Raji (cell line): ENCODE results near the gene MYH11.

Source experiments
- POLR2A ChIP-seq: IDR thresholded peaks from 2 replicates; pipeline ENCODE4 v1.6.1; 2011; ENCODE audit warnings: low read depth, low read length, control low read depth; ENCODE audit not compliant: insufficient read depth

Gene MYH11

GRCh38 chr16:15856901-15857698 is at the start of gene MYH11:
Gene MYH11, minus strand, starts transcription at chr16:15857028. Its CDS starts 18,776 bp downstream, at chr16:15838252.
- TF ChIP-seq POLR2A, result no peak

DNA sequence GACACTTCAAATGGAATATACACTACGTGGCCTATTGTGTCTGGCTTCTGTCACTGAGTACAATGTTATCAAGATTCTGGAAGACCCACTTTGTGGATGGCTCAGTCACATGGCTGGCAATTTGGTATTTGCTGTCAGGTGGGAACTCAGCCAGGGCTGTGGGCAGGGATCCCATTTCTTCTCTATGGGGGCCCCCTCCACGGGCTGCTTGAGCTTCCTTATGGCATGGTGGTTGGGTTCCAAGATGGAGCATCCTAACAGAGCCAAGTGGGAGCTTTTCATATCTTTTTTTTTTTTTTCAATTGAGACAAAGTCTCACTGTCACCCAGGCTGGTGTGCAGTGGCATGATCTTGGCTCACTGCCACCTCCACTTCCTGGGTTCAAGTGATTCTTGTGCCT is 49.6 kb upstream of the MYH11 start:
- no peak for TF ChIP-seq POLR2A

DNA sequence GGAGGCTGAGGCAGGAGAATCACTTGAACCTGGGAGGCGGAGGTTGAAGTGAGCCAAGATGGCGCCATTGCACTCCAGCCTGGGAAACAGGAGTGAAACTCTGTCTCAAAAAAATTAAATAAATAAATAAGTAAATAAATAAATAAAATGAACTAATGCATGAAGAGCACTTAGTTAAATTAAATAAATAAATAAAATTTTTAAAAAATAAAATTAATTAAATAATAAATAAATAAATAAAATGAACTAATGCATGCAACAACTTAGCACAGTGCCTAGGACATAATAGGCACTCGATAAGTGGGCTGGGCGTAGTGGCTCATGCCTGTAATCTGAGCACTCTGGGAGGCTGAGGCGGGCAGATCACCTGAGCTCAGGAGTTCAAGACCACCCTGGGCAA is 47.1 kb upstream of the MYH11 start:
- no peak for TF ChIP-seq POLR2A

DNA sequence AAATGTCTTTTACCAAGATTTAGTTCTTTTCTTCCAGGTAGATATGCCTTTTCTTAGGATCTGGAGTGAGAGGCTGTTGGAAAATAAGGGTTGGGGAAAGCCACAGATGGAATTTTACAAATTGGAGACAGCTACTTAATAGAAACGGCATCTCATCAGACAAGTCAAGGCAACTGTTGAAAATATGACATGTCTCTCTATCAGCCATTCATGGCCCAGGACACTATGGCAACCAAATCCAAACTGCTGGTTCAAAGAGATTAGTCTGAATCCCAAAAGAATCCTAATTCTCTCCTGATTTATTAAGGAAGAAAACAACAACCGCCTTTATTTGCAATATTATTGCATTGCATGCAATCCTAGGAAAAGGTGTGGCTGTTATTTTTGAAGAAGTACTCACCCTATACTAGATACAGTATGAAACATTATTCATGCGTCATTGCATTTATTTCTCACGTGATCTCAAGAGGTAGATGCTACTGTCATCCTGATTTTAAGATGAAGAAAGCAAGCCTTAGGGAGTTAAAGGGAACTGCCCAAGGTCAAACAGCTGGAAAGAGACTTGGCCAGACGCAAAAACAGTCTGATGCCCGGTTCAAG is 44.2 kb upstream of the MYH11 start:
- no peak for TF ChIP-seq POLR2A

DNA sequence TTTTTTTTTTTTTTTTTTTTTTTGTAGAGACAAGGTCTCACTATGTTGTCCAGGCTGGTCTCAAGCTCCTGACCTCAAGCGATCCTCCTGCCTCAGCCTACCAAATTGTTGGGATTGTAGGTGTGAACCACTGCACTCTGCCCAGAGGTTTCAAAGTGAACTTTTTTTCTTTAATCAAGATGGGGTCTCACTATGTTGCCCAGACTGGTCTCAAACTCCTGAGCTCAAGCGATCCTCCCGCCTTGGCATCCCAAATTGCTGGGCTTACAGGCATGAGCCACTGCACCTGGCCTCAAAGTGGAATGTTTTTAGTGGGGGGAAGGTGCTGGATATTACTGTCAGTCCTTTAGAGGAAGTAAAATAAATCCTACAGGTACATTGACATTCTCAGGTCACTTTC is 43.5 kb upstream of the MYH11 start:
- no peak for TF ChIP-seq POLR2A

DNA sequence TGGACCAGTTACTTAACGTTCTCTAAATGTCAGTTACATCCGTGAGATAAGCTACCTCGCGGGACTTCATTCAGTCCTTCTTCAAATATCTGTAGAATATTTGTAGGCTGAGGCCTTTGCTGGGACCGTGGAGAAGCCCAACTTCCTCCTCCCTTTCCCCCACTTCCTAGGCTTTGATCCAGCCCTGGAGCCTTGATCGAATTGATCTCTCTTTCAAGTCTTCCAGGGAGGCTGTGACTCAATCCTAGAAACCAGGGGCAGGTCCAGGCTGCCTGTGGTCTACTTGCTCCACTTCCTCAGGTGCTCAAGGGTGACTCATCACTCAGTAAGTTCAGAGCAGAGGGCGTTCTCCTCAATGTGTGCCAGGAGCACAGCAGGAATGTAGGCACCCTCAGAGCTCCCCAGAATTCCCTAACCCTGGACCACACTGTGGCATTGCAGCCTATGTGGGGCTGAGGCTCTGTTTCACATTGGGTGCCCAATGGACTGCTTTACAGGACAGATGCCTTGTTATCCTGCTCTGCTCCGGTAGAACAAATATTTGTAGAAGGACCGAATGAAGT is 42.8 kb upstream of the MYH11 start:
- no peak for TF ChIP-seq POLR2A

- no peak for TF ChIP-seq POLR2A
Observed at GRCh38 chr16:15898654-15899053, 41.8 kb upstream of the MYH11 start.

DNA sequence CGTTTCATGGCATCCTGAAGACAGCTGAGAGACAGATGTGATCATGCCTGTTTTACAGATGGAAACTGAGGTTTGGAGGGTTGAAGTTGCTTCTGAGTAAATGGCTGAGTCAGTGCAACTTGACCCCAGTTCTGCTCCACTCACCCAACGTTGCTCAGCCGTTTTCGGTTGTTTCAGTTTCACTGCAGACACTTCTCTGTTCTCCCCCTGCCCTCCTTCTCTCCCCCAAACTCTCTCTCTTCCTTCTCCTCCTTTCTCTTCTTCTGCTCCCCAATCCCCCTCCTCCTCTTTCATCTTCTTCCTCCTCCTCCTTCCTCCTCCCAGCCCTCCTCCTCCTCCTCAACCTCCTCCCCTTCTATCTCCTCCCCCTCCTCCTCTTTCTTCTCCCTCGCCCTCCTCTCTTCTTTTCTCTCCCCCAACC is 41.0 kb upstream of the MYH11 start:
- TF ChIP-seq POLR2A, result no peak

GRCh38 chr16:15897121-15897780 is 40.4 kb upstream of the MYH11 start:
- TF ChIP-seq POLR2A, result no peak

- TF ChIP-seq POLR2A, result no peak
Observed at GRCh38 chr16:15894571-15895374, 37.9 kb upstream of the MYH11 start.

DNA sequence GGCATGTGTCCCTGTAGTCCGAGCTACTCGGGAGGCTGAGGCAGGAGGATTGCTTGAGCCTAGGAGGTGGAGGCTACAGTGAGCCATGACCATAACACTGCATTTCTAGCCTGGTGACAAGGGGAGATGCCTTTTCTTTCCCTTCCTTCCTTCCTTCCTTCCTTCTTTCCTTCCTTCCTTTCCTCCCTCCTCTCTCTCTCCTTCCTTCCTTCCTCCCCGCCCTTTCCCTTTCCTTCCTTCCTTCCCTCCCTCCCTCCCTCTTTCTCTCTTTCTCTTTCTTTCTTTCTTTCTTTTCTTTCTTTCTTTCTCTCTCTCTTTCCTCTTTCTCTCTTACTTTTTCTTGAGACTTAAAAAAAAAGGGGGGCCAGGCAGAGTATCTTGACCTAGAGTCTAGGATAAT is 34.7 kb upstream of the MYH11 start:
- no peak for TF ChIP-seq POLR2A

DNA sequence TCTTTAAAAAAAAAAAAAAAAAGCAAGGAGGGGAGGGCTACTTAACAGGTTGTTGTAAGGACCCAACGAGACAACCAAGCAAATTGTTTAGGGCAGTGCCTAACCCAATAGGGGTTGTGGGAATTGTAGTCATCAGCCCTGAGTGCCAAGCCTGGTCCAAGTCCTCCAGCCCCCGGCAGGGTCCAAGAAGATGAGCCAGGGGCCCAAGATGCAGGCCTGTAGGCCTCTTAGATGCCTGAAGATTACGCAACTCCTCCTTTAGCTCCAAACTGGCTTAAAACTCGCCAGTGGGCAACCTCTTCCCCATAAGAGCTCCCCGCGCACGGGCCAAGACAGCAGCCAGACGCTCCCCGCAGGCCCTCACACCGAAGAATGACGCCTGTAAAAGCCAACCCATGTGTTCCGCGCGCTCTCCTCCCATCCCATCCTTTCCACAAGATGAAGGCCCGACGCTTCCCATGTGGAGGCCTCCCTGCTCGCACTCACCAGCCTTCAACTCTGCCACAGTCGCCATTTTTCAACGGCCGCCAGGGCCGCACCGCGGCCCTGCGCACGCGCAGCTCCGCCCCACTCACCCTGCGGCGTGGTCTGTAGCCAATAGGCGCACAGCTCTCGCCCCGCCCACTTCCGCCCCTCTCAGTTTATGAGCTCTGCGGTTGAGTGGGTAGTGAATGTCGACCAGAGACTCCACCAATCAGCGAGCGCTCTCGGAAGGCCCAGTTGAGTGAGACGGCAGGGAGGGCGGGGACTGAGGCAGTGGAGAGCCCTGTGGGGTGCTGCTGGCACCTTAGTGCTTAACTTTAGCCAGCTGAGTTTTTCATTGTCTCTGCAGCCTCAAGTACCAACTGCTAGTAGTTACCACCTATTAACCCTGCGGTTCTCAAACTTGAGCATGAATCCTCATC is 31.5 kb upstream of the MYH11 start, which contains the start of gene CEP20:
TSS of gene CEP20 (minus strand) at position 532 of the 905 bp plus-strand sequence. CDS start at position 514, 18 bp downstream.
- TF ChIP-seq POLR2A, result peak; percentile 80

GRCh38 chr16:15887283-15887682 is 30.5 kb upstream of the MYH11 start:
- no peak for TF ChIP-seq POLR2A

- no peak for TF ChIP-seq POLR2A
Observed at GRCh38 chr16:15886078-15886477, 29.2 kb upstream of the MYH11 start.
